Posterior cingulate gyrus (tissue), 11 donors: Measurements from ENCODE around the gene TBX22.
"Not testable (repeated sequence)": the region's sequence is repeated elsewhere in the genome, so short reads cannot be mapped to it uniquely, and the experiment has no call there.

Experiments
- DNase-seq, 10 donors: peaks; one replicate each; pipeline versions ENCODE4 v3.0.0 to v3.0.0-alpha.2; 2020 to 2021; ENCODE audit warnings: mixed read lengths in 3 of 10
- intact Hi-C: fragments of 100-400 bp; cut with DNase I; formaldehyde crosslinking; loops from one replicate; pipeline ENCODE4 v1.15.1; 2023

Gene TBX22

GRCh38 chrX:80014141-80014940, at the start of gene TBX22:
Gene TBX22 (plus strand): TSS chrX:80014753. CDS start chrX:80022270, 7,517 bp downstream.
- intact Hi-C loops: no loop called here
- peak in 1 of 10 donors; percentile 43 for DNase-seq

DNA sequence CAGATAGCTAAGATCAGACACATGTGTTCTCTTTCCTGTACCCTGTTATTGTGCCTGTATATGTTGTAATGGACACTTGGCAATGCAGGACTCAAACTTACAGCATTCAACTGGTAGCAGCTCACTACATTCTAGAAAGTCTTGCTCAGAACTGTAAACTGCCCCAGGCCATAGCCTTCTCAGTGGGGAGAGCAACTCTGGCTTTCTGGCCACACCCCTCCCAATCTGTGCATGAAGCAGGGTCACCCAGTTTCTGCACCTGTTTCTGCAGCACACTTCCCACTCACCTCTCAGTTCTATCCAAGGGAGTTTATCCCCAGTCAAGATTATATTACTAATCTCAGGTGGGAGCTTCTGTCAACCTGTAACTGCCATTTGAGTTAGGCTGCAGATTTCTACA, 38.9 kb upstream of the TBX22 start:
- no peak for DNase-seq
- intact Hi-C loops: no loop called here

- intact Hi-C loops: no loop called here
- no peak for DNase-seq
Observed at GRCh38 chrX:80004458-80004857, 10.1 kb upstream of the TBX22 start.

DNA sequence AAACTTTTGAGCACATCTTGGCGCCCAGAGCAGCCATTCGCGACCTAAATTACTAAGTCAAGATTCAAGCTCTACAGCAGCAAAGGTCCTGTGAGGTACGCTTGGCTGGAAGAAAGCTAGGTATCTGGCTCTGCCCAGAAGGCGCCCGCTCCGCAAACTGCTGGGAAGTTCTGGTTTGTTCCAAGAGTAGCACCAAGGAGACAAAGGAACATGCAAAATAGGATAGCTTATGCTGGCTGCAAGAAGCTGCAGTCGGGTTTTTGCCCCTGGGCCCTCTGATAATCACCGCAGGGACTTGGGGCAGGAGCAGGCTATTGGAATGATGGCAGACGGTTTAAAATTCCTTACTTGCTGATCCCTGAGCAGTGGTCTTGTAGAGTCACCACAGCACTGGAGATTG, 3.0 kb upstream of the TBX22 start:
- intact Hi-C loops: no loop called here
- DNase-seq: peak in 2 of 10 donors; percentile 37 to 59

- no peak for DNase-seq
- intact Hi-C loops: no loop called here
Observed at GRCh38 chrX:80016182-80016581, 1.6 kb downstream of the TBX22 start.

DNA sequence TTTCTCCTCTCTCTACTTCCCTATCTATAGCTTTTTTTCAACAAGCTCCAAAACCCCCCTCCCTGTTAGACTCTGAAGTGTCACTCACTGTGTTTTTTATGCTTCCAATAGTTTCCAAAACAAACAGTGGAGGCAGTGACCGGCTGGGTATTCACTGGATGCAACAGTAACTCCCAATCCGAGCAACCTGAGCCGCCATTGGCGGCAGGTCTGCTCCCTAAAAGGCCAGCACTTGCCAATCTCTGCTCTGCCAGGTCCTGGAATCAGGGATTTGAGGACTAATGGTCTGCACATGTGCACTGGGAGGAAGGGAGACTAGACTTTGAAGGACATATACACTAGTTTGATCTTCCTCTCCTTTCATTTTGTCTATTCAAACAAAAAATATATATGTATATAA, 7.1 kb downstream of the TBX22 start:
- DNase-seq: no peak
- intact Hi-C loops: no loop called here

- intact Hi-C loops: no loop called here
- DNase-seq: peak in 3 of 10 donors; percentile 53 to 77 (median 70)
Observed at GRCh38 chrX:80022363-80023031, 7.9 kb downstream of the TBX22 start.

DNA sequence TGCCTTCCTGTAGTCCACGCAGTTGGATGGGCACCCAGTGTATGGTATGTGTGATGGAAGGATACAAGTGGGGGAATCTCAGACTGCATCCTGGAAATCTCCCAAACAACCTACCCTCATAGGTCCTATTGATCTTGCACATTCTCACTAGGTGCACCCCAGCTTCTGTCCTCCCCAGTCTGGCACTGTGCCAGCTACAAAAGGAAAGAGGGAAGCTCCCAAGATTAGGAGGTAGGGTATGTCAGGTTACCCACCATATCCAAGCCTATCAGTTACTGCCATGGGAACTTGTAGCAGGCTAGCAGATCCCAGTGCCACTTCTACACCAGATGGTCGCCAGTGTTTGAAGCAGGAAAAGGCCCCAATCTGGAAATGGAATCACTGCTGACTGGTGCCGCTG, 11.6 kb downstream of the TBX22 start:
- DNase-seq: no peak
- intact Hi-C loops: no loop called here

- intact Hi-C loops: not testable (repeated sequence)
Observed at GRCh38 chrX:80066156-80066555, 51.6 kb downstream of the TBX22 start.

GRCh38 chrX:80075625-80076024, 61.1 kb downstream of the TBX22 start:
- intact Hi-C loops, DNase-seq: not testable (repeated sequence)

More at GRCh38 chrX:80066156-80066555, 51.6 kb downstream of the TBX22 start:
- peak in 1 of 10 donors; percentile 45 for DNase-seq
